D721Med (cell line): ENCODE results near the gene PITX1.
A peak's percentile ranks its signal among the peaks of the same experiment; 100 is the strongest.

Experiments
- DNase-seq: peaks from one replicate; pipeline ENCODE4 v3.0.0; 2011; ENCODE audit warnings: low spot score; ENCODE audit not compliant: insufficient read length
- FAIRE-seq: peaks from 2 replicates; lab custom pipeline; 2011; peaks lifted over from hg19 to GRCh38; lab: Jason Lieb, UNC
- TF ChIP-seq, protein P1 (sequence below): IDR thresholded peaks from 2 replicates; pipeline ENCODE4 v1.5.1; 2012; ENCODE audit warnings: mild to moderate bottlenecking, control low read depth; ENCODE audit not compliant: insufficient read depth; ENCODE audit errors: missing control alignments

PITX1 gene

DNA sequence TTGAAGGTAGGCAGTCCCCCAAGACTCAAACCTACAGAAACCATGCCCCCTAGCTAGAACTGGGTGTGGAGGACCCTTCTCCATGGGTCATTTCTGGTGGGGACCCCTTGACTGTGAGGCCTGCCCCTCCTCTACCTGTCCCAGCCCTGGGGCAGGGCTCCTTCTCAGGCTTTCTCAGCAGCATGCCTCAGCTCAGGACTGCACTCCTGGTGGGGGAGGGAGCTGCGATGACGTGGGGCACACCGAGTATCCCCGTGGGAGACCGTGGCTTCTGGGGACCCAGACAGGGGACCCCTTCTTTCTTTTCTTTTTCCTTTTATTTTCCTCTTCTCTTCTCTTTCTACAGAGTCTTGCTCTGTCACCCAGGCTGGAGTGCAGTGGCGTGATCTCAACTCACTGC is 27.0 kb upstream of the PITX1 start:
- TF ChIP-seq, protein P1, sequence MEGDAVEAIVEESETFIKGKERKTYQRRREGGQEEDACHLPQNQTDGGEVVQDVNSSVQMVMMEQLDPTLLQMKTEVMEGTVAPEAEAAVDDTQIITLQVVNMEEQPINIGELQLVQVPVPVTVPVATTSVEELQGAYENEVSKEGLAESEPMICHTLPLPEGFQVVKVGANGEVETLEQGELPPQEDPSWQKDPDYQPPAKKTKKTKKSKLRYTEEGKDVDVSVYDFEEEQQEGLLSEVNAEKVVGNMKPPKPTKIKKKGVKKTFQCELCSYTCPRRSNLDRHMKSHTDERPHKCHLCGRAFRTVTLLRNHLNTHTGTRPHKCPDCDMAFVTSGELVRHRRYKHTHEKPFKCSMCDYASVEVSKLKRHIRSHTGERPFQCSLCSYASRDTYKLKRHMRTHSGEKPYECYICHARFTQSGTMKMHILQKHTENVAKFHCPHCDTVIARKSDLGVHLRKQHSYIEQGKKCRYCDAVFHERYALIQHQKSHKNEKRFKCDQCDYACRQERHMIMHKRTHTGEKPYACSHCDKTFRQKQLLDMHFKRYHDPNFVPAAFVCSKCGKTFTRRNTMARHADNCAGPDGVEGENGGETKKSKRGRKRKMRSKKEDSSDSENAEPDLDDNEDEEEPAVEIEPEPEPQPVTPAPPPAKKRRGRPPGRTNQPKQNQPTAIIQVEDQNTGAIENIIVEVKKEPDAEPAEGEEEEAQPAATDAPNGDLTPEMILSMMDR: no peak
- FAIRE-seq (no peak), DNase-seq (no peak)

DNA sequence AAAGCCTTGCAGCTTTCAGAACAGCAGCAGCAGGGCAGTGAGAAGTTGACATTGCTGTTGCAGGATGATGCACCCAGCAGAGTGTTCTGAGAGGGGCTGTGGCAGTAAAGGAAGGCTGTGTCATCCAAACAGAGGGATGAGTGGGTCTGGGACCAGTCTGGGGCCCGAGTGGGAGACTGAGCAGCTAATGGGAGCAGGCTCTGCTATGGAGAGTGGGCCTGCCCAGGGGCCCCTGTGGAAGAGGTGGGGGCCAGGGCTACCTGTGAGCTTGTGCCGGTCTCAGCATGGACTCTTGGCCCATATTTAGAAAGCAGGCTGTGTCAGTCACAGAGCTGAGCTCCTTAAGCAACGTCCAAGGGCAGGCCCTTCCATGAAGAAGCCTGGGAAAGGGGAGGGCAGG is 26.0 kb upstream of the PITX1 start:
- no peak for FAIRE-seq
- DNase-seq: no peak
- TF ChIP-seq, protein P1: no peak

GRCh38 chr5:135059000-135059923 is 25.2 kb upstream of the PITX1 start:
- TF ChIP-seq, protein P1: peak; percentile 20
- no peak for FAIRE-seq
- no peak for DNase-seq

DNA sequence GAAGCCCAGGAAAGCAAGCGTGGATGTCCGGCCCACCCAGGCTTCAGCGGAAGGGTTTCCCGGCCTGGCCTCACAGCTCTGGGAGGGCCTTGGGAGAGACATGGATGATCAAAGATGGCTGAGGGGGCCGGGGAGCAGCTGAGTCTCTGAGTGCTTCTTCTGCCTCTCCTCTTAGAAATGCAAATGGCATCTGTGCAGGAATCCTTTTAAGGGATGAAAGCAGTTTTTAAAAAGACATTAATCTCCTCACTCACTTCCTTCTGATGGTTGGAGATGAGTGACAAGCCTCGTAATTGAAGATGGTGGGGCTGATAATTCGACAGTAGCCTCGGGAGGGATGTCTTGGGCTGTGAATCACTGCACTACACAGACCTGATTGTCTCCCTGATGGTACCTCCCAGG is 24.3 kb upstream of the PITX1 start:
- TF ChIP-seq, protein P1: no peak
- no peak for FAIRE-seq
- DNase-seq: no peak

DNA sequence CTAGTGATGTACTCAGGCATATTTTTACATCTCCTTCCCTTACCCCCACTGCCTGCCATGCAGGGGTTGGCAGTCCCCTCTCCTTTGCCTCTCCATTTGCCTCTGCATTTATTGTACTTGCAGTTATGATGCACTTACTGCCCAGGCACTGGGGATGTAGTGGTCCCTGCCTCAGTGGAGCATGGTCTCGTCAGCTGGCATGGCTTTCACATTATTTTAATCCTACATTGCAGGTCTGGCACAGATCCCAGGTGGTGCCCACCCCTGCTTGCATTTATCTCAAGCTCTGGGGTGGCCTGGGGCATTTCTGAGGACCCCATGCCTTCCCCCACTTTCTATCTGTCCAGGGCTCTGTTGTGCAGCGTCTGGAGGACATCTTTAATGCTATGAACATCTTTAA is 23.2 kb upstream of the PITX1 start:
- TF ChIP-seq, protein P1: no peak
- FAIRE-seq (no peak), DNase-seq (no peak)

DNA sequence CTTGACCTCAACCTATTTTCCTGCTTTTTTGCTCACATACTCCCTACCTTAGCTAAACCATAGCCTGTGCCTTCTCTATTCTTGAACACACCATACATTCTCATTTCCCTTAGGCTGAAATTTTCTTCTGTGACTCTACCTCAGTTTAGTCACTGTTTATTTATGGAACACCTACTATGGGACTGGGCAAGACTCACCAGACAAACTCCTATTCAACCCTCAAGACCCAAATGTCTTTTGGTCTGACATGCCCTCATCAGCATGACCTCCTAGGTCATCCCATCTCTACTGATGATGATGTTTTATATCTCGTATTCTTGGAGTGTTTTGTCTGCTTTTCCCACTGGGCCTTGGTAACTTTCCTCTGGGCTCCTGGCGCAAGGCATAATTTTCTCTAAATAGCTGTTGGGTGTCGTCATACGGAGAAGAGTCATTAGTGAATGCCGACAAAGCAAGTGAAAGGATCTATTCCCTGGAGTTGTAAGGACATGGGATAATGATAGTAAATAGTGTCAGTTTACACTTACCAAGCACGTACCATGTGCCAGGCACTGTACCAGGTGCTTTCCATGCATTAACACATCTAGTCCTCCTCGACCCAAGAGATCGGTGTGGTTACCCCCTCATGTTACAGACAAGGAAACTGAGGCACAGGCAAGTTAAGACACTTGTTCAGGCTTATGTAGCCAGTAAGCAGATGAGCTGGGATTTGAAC is 22.4 kb upstream of the PITX1 start:
- no peak for DNase-seq
- no peak for FAIRE-seq
- TF ChIP-seq, protein P1: no peak
